Neural progenitor cell (in vitro differentiated cells): Measurements from ENCODE around the gene LGR4. TPM values are rescaled to one million over a fixed set of nuclear protein-coding genes. Genes with fewer than 3 reads are reported as not detected.

Source experiments
- DNase-seq: peaks from one replicate; pipeline ENCODE4 v3.0.0-alpha.2; 2016; ENCODE audit warnings: low spot score
- H2AFZ ChIP-seq: fragments of 200-600 bp; sonication (generic); replicated peaks from 2 replicates; pipeline ENCODE4 v1.6.1; 2016; ENCODE audit warnings: antibody characterized with exemption
- H3F3A ChIP-seq: fragments of 200-600 bp; sonication (generic); 2 replicates; pipeline ENCODE4 v1.6.1; 2016; ENCODE audit warnings: antibody characterized with exemption, low read depth
- H3K27ac ChIP-seq: fragments of 200-600 bp; sonication (generic); 2 replicates; pipeline ENCODE4 v1.5.1; 2016; ENCODE audit warnings: mild to moderate bottlenecking
- H3K27me3 ChIP-seq: fragments of 200-600 bp; sonication (generic); 2 replicates; pipeline ENCODE4 v1.6.1; 2016; ENCODE audit warnings: mild to moderate bottlenecking, moderate library complexity
- H3K36me3 ChIP-seq: fragments of 200-600 bp; sonication (generic); 2 replicates; pipeline ENCODE4 v1.5.1; 2016
- H3K4me1 ChIP-seq: fragments of 200-600 bp; sonication (generic); 2 replicates; pipeline ENCODE4 v1.6.1; 2016; ENCODE audit warnings: mixed run types
- H3K4me2 ChIP-seq: fragments of 200-600 bp; sonication (generic); 2 replicates; pipeline ENCODE4 v1.6.1; 2016
- H3K4me3 ChIP-seq: fragments of 200-600 bp; sonication (generic); 2 replicates; pipeline ENCODE4 v1.5.1; 2016
- H3K79me2 ChIP-seq: fragments of 200-600 bp; sonication (generic); 2 replicates; pipeline ENCODE4 v1.6.1; 2016; ENCODE audit warnings: low read depth
- H3K9ac ChIP-seq: fragments of 200-600 bp; sonication (generic); 2 replicates; pipeline ENCODE4 v1.6.1; 2016
- H3K9me3 ChIP-seq: fragments of 200-600 bp; sonication (generic); 2 replicates; pipeline ENCODE4 v1.5.1; 2016; ENCODE audit warnings: low read depth
- H4K20me1 ChIP-seq: fragments of 200-600 bp; sonication (generic); 2 replicates; pipeline ENCODE4 v1.6.1; 2016; ENCODE audit warnings: low read depth
- H3K27ac Mint-ChIP-seq: 3 replicates; pipeline ENCODE4 v1.8.0; 2021; ENCODE audit warnings: mixed read lengths
- H3K27me3 Mint-ChIP-seq: 2 replicates; pipeline ENCODE4 v1.8.0; 2022; ENCODE audit warnings: low read depth, mild to moderate bottlenecking, inconsistent platforms, moderate library complexity, mixed read lengths; ENCODE audit not compliant: insufficient read depth
- H3K36me3 Mint-ChIP-seq: 3 replicates; pipeline ENCODE4 v1.8.0; 2021; ENCODE audit warnings: mixed read lengths
- H3K4me1 Mint-ChIP-seq: 3 replicates; pipeline ENCODE4 v1.8.0; 2021; ENCODE audit warnings: mixed read lengths
- H3K4me3 Mint-ChIP-seq: 3 replicates; pipeline ENCODE4 v1.8.0; 2021; ENCODE audit warnings: mild to moderate bottlenecking, moderate library complexity, mixed read lengths
- H3K9me3 Mint-ChIP-seq: 3 replicates; pipeline ENCODE4 v1.8.0; 2020; ENCODE audit warnings: mixed read lengths
- CTCF ChIP-seq: fragments of 200-600 bp; sonication (generic); IDR thresholded peaks from 2 replicates; pipeline ENCODE4 v1.5.1; 2017; ENCODE audit warnings: antibody characterized with exemption, mild to moderate bottlenecking
- EZH2 ChIP-seq: fragments of 200-600 bp; sonication (generic); IDR thresholded peaks from 2 replicates; pipeline ENCODE4 v1.6.1; 2017; ENCODE audit warnings: antibody characterized with exemption, mild to moderate bottlenecking, moderate library complexity
- EZH2phosphoT487 ChIP-seq: fragments of 200-600 bp; sonication (generic); IDR thresholded peaks from 2 replicates; pipeline ENCODE4 v1.6.1; 2017; ENCODE audit warnings: antibody characterized with exemption
- total RNA-seq: library from RNA; depleted of rRNA; stranded (reverse); fragments of >200 nt; gene quantifications from 2 replicates; pipeline ENCODE4 v1.2.3, GENCODE V29; 2015; ENCODE audit warnings: low replicate concordance

The LGR4 gene
- total RNA-seq, 1 donor from 2014 or later = 274 TPM

DNA sequence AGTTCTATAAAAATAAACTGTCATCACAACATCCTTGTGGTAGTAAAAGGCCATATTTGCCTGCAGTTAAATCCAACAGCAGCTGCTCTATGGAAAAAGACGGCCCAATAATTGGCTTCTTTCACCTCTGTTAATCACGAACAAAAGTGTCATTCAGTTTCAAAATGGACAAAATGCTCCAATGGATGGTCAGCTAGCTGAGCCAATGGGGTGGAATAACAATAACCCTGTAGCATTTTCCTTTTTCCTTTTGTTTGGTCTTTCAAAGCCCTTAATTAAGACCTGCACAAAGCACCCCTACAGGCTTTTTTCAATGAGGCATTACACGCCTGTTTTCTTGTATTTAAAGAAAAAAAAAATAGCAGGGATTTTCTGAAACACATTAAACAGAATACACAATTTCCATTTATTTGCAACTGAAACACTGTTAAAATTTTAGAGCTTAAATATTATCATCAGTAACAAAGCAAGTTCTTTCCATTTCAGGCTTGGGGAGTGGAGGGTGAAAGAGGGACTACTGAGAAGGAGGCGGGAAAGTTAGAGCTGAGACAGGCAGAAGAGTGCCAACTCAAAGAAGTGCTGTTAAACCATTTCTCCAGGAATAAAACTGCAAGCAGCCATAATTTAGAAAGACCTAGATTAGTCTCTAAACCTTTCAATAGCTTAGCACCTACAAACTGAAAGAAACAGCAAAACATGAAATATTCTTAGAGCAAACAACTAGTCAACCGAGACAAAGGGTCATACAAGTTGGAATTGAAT, 28.7 kb downstream of the LGR4 start:
- H3K36me3 Mint-ChIP-seq = peaks cover 11% of the 10 kb centered on the region
- H2AFZ ChIP-seq = no peak overlapping the region
- H3K27ac ChIP-seq = peak overlapping the region; percentile 97
- H3K27me3 Mint-ChIP-seq = peaks cover 13% of the 10 kb centered on the region
- H3F3A ChIP-seq = peaks cover 57% of the 10 kb centered on the region
- no peaks in the 10 kb centered on the region for H3K27me3 ChIP-seq
- peaks cover 91% of the 10 kb centered on the region for H3K79me2 ChIP-seq
- H3K27ac Mint-ChIP-seq = peak overlapping the region; percentile 95
- peak overlapping the region; percentile 85 for H3K4me2 ChIP-seq
- H4K20me1 ChIP-seq = peaks cover 54% of the 10 kb centered on the region
- peaks cover 53% of the 10 kb centered on the region for H3K4me1 ChIP-seq
- peak; percentile 90 for DNase-seq
- TF ChIP-seq EZH2phosphoT487 = peak; percentile 92
- no peak for TF ChIP-seq CTCF
- no peak for TF ChIP-seq EZH2
- peaks cover 38% of the 10 kb centered on the region for H3K4me1 Mint-ChIP-seq
- H3K9me3 ChIP-seq = no peaks in the 10 kb centered on the region
- H3K9me3 Mint-ChIP-seq = no peaks in the 10 kb centered on the region
- no peak overlapping the region for H3K9ac ChIP-seq
- peak overlapping the region; percentile 74 for H3K4me3 Mint-ChIP-seq
- peaks cover 13% of the 10 kb centered on the region for H3K36me3 ChIP-seq
- peak overlapping the region; percentile 45 for H3K4me3 ChIP-seq

DNA sequence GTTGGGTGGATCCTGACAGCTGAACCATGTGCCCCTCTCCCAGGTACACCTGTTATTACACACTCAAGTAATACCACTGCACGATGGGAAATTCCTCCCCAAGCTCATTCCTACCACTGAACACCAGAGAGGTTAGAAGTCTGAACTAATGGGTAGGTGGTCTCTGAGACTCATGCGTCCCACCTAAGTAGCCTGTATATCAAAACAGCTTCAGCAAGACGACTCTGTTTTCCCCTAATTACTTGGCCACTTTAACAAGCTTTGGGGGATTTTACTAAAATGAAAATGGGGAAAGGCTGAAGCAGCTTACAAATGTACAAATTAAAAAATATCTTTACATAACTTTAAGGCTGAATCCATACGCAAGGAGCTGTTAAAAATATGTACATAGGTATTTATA, 29.4 kb downstream of the LGR4 start:
- Histone ChIP-seq H3K27ac (peak overlapping the region; percentile 91), H3K9me3 (no peaks in the 10 kb centered on the region), H3K4me2 (peak overlapping the region; percentile 85), H2AFZ (no peak overlapping the region), H3K36me3 (peaks cover 9% of the 10 kb centered on the region), H3K4me3 (peak overlapping the region; percentile 38), H3K79me2 (peaks cover 91% of the 10 kb centered on the region), H3K4me1 (peaks cover 53% of the 10 kb centered on the region), H4K20me1 (peaks cover 61% of the 10 kb centered on the region), H3F3A (peaks cover 56% of the 10 kb centered on the region), H3K9ac (no peak overlapping the region), H3K27me3 (no peaks in the 10 kb centered on the region)
- Mint-ChIP-seq H3K27ac (peak overlapping the region; percentile 62), H3K4me3 (peak overlapping the region; percentile 27), H3K9me3 (no peaks in the 10 kb centered on the region), H3K4me1 (peaks cover 38% of the 10 kb centered on the region), H3K36me3 (peaks cover 11% of the 10 kb centered on the region), H3K27me3 (peaks cover 13% of the 10 kb centered on the region)
- TF ChIP-seq EZH2phosphoT487 (no peak), EZH2 (no peak), CTCF (no peak)
- DNase-seq = peak; percentile 25

DNA sequence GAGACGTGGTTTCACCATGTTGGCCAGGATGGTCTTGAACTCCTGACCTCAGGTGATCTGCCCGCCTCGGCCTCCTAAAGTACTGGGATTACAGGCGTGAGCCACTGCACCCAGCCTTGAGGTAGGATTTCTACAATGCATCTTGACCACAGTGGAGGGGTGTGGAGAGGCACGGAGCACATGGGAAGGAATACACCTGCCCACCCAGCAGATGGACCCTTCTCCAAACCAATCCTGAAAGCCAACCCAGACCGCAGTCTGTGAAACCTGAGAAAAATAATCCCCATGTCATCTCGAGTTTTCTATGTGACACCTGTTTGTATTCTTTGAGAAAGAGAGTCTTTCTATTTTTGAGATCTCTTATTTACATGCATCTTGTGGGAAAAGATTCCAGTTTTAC, 32.5 kb downstream of the LGR4 start:
- H3K27me3 ChIP-seq = no peaks in the 10 kb centered on the region
- H3K9me3 ChIP-seq = no peaks in the 10 kb centered on the region
- TF ChIP-seq EZH2phosphoT487 (no peak), CTCF (no peak), EZH2 (no peak)
- Mint-ChIP-seq H3K4me3 (no peak overlapping the region), H3K4me1 (peaks cover 41% of the 10 kb centered on the region), H3K9me3 (no peaks in the 10 kb centered on the region), H3K27me3 (peaks cover 16% of the 10 kb centered on the region), H3K36me3 (peaks cover 6% of the 10 kb centered on the region), H3K27ac (no peak overlapping the region)
- H2AFZ ChIP-seq = no peak overlapping the region
- no peak for DNase-seq
- no peak overlapping the region for H3K4me3 ChIP-seq
- H3K36me3 ChIP-seq = no peaks in the 10 kb centered on the region
- H3K79me2 ChIP-seq = peaks cover 95% of the 10 kb centered on the region
- H3K27ac ChIP-seq = peak overlapping the region; percentile 9
- peaks cover 73% of the 10 kb centered on the region for H4K20me1 ChIP-seq
- peaks cover 34% of the 10 kb centered on the region for H3F3A ChIP-seq
- H3K9ac ChIP-seq = no peak overlapping the region
- peak overlapping the region; percentile 85 for H3K4me2 ChIP-seq
- H3K4me1 ChIP-seq = peaks cover 56% of the 10 kb centered on the region
